Osteocyte (in vitro differentiated cells): Measurements from ENCODE around the gene COL23A1. TPM values are rescaled to one million over a fixed set of nuclear protein-coding genes. Genes with fewer than 3 reads are reported as not detected.

ENCODE experiments used
- DNase-seq: peaks from one replicate; pipeline ENCODE4 v3.0.0; 2021; ENCODE audit warnings: mixed read lengths; ENCODE audit not compliant: unreplicated experiment; ENCODE audit errors: extremely low spot score
- H3K27ac Mint-ChIP-seq: one replicate; pipeline ENCODE4 v1.8.0; 2021; ENCODE audit warnings: mild to moderate bottlenecking, mixed read lengths; ENCODE audit not compliant: unreplicated experiment
- H3K27me3 Mint-ChIP-seq: one replicate; pipeline ENCODE4 v1.8.0; 2021; ENCODE audit warnings: mixed read lengths; ENCODE audit not compliant: unreplicated experiment
- H3K36me3 Mint-ChIP-seq: one replicate; pipeline ENCODE4 v1.8.0; 2021; ENCODE audit warnings: mixed read lengths; ENCODE audit not compliant: unreplicated experiment
- H3K4me1 Mint-ChIP-seq: one replicate; pipeline ENCODE4 v1.8.0; 2021; ENCODE audit warnings: mixed read lengths; ENCODE audit not compliant: unreplicated experiment
- H3K4me3 Mint-ChIP-seq: one replicate; pipeline ENCODE4 v1.8.0; 2021; ENCODE audit warnings: mild to moderate bottlenecking, moderate library complexity, mixed read lengths; ENCODE audit not compliant: unreplicated experiment
- H3K9me3 Mint-ChIP-seq: one replicate; pipeline ENCODE4 v1.8.0; 2021; ENCODE audit warnings: mixed read lengths; ENCODE audit not compliant: unreplicated experiment
- total RNA-seq: library from RNA; stranded (reverse); gene quantifications from 2 replicates; pipeline ENCODE4 v1.2.1, GENCODE V29; 2021
- TF ChIP-seq, protein P1 (sequence below): fragments of 200-600 bp; sonication (generic); IDR thresholded peaks from 2 replicates; pipeline ENCODE4 v1.5.0; 2021; ENCODE audit warnings: antibody characterized with exemption, mild to moderate bottlenecking, moderate library complexity

Gene COL23A1
- total RNA-seq, 1 donor from 2014 or later: not detected

DNA sequence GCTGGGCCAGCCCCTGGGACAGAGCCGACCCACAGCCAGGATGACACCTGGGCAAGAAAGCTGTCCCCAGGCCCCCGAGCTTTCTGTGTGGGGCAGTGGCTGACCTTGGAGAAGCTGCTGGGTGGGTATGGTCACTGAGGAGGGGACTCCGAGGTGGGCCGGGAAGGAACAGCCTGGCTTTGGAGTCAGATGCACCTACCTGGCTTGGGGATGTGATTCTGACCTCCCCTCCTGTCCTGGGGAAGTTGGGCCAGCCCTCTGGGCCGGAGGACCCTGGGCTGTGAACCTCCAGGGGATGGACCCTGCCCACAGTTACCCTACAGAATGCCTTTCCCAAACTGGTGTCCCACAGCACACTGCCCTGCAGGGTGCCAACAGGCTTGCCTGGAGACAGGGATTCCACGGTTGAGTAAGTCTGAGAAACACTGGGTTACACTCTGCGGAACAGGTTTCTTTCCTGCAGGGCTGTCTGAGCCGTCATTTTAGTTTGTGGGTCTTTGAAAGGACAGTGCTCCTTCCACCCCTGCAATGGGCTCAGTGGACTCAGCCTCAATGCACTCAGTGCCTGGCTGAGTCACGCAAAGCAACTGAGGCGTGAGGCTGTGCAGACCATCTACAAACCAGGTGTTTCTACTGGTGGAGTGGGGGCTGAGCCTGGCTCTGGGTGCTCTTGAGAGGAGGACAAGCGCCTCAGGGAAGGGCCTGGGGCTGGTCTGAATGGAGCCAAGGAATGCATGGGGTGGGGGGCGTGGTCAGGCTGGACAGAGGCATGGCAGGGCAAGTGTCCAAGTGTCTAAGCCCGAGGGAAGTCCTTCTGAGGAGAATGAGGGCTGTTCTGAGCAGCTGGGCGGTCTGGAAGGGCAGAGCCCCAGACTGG is 316.3 kb downstream of the COL23A1 start:
- H3K4me1 Mint-ChIP-seq: no peaks in the 10 kb centered on the region
- TF ChIP-seq, protein P1, sequence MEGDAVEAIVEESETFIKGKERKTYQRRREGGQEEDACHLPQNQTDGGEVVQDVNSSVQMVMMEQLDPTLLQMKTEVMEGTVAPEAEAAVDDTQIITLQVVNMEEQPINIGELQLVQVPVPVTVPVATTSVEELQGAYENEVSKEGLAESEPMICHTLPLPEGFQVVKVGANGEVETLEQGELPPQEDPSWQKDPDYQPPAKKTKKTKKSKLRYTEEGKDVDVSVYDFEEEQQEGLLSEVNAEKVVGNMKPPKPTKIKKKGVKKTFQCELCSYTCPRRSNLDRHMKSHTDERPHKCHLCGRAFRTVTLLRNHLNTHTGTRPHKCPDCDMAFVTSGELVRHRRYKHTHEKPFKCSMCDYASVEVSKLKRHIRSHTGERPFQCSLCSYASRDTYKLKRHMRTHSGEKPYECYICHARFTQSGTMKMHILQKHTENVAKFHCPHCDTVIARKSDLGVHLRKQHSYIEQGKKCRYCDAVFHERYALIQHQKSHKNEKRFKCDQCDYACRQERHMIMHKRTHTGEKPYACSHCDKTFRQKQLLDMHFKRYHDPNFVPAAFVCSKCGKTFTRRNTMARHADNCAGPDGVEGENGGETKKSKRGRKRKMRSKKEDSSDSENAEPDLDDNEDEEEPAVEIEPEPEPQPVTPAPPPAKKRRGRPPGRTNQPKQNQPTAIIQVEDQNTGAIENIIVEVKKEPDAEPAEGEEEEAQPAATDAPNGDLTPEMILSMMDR: no peak

DNA sequence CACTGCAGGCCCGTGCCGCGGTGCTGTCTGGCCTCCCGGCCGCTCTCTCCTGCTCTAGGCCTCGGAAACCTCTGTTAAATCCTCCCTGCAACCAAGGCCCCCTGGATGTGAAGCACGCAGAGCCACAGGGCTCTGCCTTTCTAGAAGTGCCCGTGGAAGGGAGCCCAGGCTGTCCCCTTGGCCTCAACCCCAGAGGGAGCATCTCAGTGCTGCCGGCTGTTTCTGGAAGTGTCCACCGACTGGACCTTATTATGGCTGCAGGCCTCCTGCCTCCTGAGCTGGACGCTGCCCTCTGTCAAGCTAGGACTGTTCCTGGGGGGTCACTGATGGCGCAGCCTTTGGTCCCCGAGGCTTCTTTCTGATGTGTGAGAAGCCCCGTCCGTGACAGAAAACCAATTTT is 317.2 kb downstream of the COL23A1 start:
- Mint-ChIP-seq H3K4me1 (no peaks in the 10 kb centered on the region), H3K27ac (no peak overlapping the region)
- TF ChIP-seq, protein P1: no peak

More for the DNA sequence above, 316.3 kb downstream of the COL23A1 start:
- no peak overlapping the region for H3K4me3 Mint-ChIP-seq
- no peaks in the 10 kb centered on the region for H3K36me3 Mint-ChIP-seq
- peaks cover 7% of the 10 kb centered on the region for H3K9me3 Mint-ChIP-seq
- H3K27ac Mint-ChIP-seq: no peak overlapping the region
- H3K27me3 Mint-ChIP-seq: peaks cover 8% of the 10 kb centered on the region
- no peak for DNase-seq

DNA sequence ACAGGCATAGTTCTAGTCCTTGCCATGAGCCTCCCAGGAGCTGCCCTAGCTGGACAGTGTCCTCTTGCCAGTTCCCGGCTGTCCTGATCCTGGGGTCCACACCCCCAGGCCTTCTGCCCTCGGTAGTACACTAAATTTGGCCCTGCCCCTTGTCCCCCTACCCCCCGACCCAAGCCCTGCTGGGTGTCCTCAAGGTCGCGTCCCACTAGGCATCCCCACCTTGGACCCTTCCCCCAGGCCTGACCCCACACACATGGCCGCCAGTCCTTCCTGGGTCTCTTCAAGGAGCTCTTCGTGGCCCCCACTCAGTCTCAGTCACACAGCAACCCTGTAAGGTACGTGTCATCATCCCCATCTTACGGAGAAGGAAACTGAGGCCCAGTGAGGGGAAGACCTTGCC is 317.6 kb downstream of the COL23A1 start:
- Mint-ChIP-seq H3K27me3 (peaks cover 5% of the 10 kb centered on the region), H3K9me3 (peaks cover 7% of the 10 kb centered on the region), H3K4me1 (no peaks in the 10 kb centered on the region), H3K4me3 (no peak overlapping the region), H3K27ac (no peak overlapping the region), H3K36me3 (no peaks in the 10 kb centered on the region)
- TF ChIP-seq, protein P1: no peak
- DNase-seq: no peak

More for the DNA sequence above, 317.2 kb downstream of the COL23A1 start:
- DNase-seq: no peak
- H3K4me3 Mint-ChIP-seq: no peak overlapping the region
- peaks cover 8% of the 10 kb centered on the region for H3K27me3 Mint-ChIP-seq
- H3K36me3 Mint-ChIP-seq: no peaks in the 10 kb centered on the region
- peaks cover 7% of the 10 kb centered on the region for H3K9me3 Mint-ChIP-seq

DNA sequence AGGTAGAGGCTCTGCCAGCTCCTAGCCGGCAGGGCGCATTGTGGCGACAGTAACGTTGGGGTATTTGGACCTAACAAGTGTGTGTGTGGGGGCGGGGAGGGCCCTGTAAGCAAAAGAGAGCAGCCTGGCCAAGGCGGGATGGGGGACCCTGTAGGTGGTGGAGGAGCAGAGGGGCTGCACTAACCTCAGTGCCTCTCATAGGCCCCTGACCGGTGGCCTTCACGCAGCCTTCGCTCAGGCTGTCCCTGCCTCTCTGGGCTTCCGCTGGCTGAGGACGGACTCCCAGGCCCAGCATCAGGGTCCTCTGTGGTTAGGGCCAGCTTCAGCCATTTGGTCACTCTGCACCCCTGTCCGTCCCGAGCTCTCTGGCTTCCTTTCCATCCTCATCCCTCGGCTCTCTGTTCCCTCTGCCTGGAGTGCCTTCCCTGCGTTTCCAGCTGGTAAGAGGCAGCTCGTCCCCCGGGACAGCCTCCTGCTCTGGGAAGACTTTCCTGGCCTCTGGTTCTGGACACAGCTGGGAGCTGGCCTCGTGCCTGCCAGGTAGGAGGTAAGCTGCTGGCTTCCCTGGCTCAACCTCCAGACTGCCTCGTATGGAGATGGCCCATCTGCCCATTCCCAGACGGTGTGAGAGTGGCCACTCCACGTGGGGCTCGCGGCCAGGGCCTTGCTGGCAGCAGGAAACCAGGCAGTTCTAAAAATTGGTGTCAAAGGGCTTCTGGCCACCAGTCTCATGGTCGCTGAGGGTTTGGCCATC is 318.3 kb downstream of the COL23A1 start:
- H3K9me3 Mint-ChIP-seq: peaks cover 7% of the 10 kb centered on the region
- no peak overlapping the region for H3K4me3 Mint-ChIP-seq
- H3K36me3 Mint-ChIP-seq: no peaks in the 10 kb centered on the region
- DNase-seq: no peak
- peaks cover 4% of the 10 kb centered on the region for H3K27me3 Mint-ChIP-seq
- H3K4me1 Mint-ChIP-seq: no peaks in the 10 kb centered on the region
- TF ChIP-seq, protein P1: no peak
- H3K27ac Mint-ChIP-seq: no peak overlapping the region

DNA sequence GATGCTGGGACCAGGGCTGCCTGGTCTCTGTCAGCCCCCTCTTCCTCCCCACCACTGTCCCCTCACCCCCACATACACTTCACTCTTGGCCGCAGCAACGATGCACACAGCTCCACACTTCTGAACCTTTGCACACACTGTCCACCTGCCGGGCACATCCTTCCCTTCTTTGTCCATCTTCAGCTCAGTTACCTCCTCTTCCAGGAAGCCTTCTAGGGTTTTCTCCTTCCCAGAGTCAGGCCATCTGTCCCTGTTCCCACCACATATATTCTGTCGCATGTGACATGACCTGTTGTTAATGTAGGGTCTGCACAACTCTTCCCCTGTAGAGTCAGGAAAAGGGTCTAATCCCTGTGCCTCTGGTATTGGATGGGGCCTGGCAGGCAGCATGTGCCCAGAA is 319.0 kb downstream of the COL23A1 start:
- H3K4me3 Mint-ChIP-seq: no peak overlapping the region
- TF ChIP-seq, protein P1: no peak
- H3K27me3 Mint-ChIP-seq: peaks cover 4% of the 10 kb centered on the region
- H3K36me3 Mint-ChIP-seq: no peaks in the 10 kb centered on the region
- H3K4me1 Mint-ChIP-seq: no peaks in the 10 kb centered on the region
- peaks cover 7% of the 10 kb centered on the region for H3K9me3 Mint-ChIP-seq
- no peak for DNase-seq
- H3K27ac Mint-ChIP-seq: no peak overlapping the region
